GM12891 (cell line): ENCODE measurements around the gene REX1BD.

Experiments
- DNase-seq: peaks from one replicate; pipeline ENCODE4 v3.0.0; 2011; ENCODE audit warnings: low spot score; ENCODE audit not compliant: insufficient read length
- FAIRE-seq: peaks from 2 replicates; lab custom pipeline; 2011; peaks lifted over from hg19 to GRCh38; lab: Jason Lieb, UNC
- PAX5 ChIP-seq: IDR thresholded peaks from 2 replicates; pipeline ENCODE4 v1.6.1; 2011; ENCODE audit warnings: low read length, moderate library complexity, mild to moderate bottlenecking; ENCODE audit not compliant: insufficient read depth, severe bottlenecking
- POLR2A ChIP-seq: IDR thresholded peaks from 2 replicates; pipeline ENCODE4 v1.6.1; 2011; ENCODE audit warnings: low read depth, low read length, control low read depth
- POLR2AphosphoS5 ChIP-seq: IDR thresholded peaks from 2 replicates; pipeline ENCODE4 v1.6.1; 2011; ENCODE audit warnings: low read depth, low read length, control low read depth
- POU2F2 ChIP-seq: IDR thresholded peaks from 2 replicates; pipeline ENCODE4 v1.6.1; 2011; ENCODE audit warnings: low read depth, mild to moderate bottlenecking, control low read depth, low read length, moderate library complexity
- SPI1 ChIP-seq: IDR thresholded peaks from 2 replicates; pipeline ENCODE4 v1.6.1; 2011; ENCODE audit warnings: low read depth, low read length, control low read depth
- TAF1 ChIP-seq: IDR thresholded peaks from 2 replicates; pipeline ENCODE4 v1.6.1; 2011; ENCODE audit warnings: low read depth, low read length, control low read depth

REX1BD gene

GRCh38 chr19:18603255-18603957, 14.8 kb downstream of the REX1BD start:
- no peak for FAIRE-seq
- no peak for TF ChIP-seq TAF1
- no peak for TF ChIP-seq POU2F2
- no peak for TF ChIP-seq PAX5
- TF ChIP-seq SPI1 = no peak
- no peak for TF ChIP-seq POLR2A
- no peak for TF ChIP-seq POLR2AphosphoS5
- no peak for DNase-seq

GRCh38 chr19:18603958-18604819, 15.6 kb downstream of the REX1BD start:
- TF ChIP-seq PAX5 (no peak), SPI1 (no peak), POLR2A (no peak), POU2F2 (no peak), POLR2AphosphoS5 (no peak), TAF1 (no peak)
- FAIRE-seq (no peak), DNase-seq (no peak)

- DNase-seq (no peak), FAIRE-seq (no peak)
- TF ChIP-seq POLR2AphosphoS5 = no peak
- no peak for TF ChIP-seq POLR2A
- no peak for TF ChIP-seq SPI1
- no peak for TF ChIP-seq TAF1
- no peak for TF ChIP-seq PAX5
- no peak for TF ChIP-seq POU2F2
Observed at GRCh38 chr19:18604820-18605159, 16.2 kb downstream of the REX1BD start.

- DNase-seq (no peak), FAIRE-seq (no peak)
- TF ChIP-seq POLR2A (no peak), POLR2AphosphoS5 (no peak), TAF1 (no peak), POU2F2 (no peak), PAX5 (no peak), SPI1 (no peak)
Observed at GRCh38 chr19:18605196-18605545, 16.6 kb downstream of the REX1BD start.

- no peak for DNase-seq
- TF ChIP-seq TAF1 (no peak), POLR2AphosphoS5 (no peak), PAX5 (no peak), POLR2A (no peak), SPI1 (no peak), POU2F2 (no peak)
- no peak for FAIRE-seq
Observed at GRCh38 chr19:18605546-18606280, 17.1 kb downstream of the REX1BD start.

GRCh38 chr19:18606281-18607225, 18.0 kb downstream of the REX1BD start, which contains the start of gene CRLF1:
Gene CRLF1, minus strand, starts transcription at chr19:18606799. Its CDS starts 143 bp downstream, at chr19:18606656.
- no peak for TF ChIP-seq PAX5
- TF ChIP-seq TAF1 = no peak
- no peak for TF ChIP-seq POU2F2
- no peak for TF ChIP-seq SPI1
- no peak for TF ChIP-seq POLR2AphosphoS5
- TF ChIP-seq POLR2A = no peak
- FAIRE-seq (no peak), DNase-seq (no peak)

GRCh38 chr19:18607226-18608101, 18.9 kb downstream of the REX1BD start:
- DNase-seq (no peak), FAIRE-seq (no peak)

GRCh38 chr19:18608102-18608804, 19.7 kb downstream of the REX1BD start:
- TF ChIP-seq TAF1 (no peak), POLR2A (no peak), SPI1 (no peak), POU2F2 (no peak), PAX5 (no peak), POLR2AphosphoS5 (no peak)
- no peak for DNase-seq
- no peak for FAIRE-seq

More at GRCh38 chr19:18607226-18608101, 18.9 kb downstream of the REX1BD start:
- TF ChIP-seq POLR2A (no peak), TAF1 (no peak), POU2F2 (no peak), POLR2AphosphoS5 (no peak), PAX5 (no peak), SPI1 (no peak)
